ENCODE measurements around the gene SGPP2. TPM values are rescaled to one million over a fixed set of nuclear protein-coding genes. Genes with fewer than 3 reads are reported as not detected.
"Not testable (repeated sequence)": the region's sequence is repeated elsewhere in the genome, so short reads cannot be mapped to it uniquely, and the experiment has no call there.

The SGPP2 gene
- total RNA-seq, 2 experiments from 2014 or later: not detected

DNA sequence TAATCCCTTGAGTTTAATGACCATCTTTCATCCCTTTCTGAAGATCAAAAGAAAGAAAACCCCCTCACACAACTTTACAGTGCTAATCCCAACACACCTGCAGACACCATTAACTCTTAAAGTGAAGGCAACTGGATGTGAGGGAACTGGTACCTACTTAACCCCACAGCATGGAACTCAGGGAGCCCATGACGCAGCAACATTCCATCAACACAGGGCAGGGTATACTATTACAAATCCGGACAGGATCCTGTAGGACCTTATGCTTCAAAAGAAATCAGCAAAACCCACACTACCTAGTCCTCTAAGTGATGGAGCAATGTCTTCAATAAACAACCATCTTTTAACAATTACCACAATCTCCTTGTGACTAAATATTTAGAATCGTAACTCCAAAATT lies 153.0 kb downstream of the SGPP2 start:
- no peak for DNase-seq (ENCODE audit: low spot score)
- POLR2A ChIA-PET: no interaction called here
- CTCF ChIA-PET (ENCODE audit: unreplicated experiment): no interaction called here
- Histone ChIP-seq H3K9me2 (ENCODE audit: insufficient read depth, low read length) (no peaks in the 10 kb centered on the region), H3K79me2 (ENCODE audit: insufficient read depth, low read depth, low read length) (peaks cover 6% of the 10 kb centered on the region; the same call in 1 of the 2 replicates), H3K4me3 (ENCODE audit: low read depth, low read length, poor library complexity, severe bottlenecking) (no peak overlapping the region), H3K27ac (ENCODE audit: low read depth, low read length, poor library complexity, severe bottlenecking) (no peak overlapping the region), H3K36me3 (ENCODE audit: insufficient read depth, low read length) (peaks cover 78% of the 10 kb centered on the region), H3K9me3 (ENCODE audit: low read length) (no peaks in the 10 kb centered on the region), H4K20me1 (ENCODE audit: insufficient read depth, low read length) (no peaks in the 10 kb centered on the region), H3K4me1 (ENCODE audit: insufficient read depth, low read length, poor library complexity, severe bottlenecking) (peaks cover 21% of the 10 kb centered on the region), H3K4me2 (ENCODE audit: low read length) (no peak overlapping the region), H2AFZ (ENCODE audit: low read length) (no peak overlapping the region)
- no TSS peak for BruUV-seq (replicated peaks)
- TF ChIP-seq EZH2phosphoT487 (IDR thresholded peaks at IDR 0.05; ENCODE audit: borderline replicate concordance, low read depth, low read length): no peak
- TF ChIP-seq, protein P1, sequence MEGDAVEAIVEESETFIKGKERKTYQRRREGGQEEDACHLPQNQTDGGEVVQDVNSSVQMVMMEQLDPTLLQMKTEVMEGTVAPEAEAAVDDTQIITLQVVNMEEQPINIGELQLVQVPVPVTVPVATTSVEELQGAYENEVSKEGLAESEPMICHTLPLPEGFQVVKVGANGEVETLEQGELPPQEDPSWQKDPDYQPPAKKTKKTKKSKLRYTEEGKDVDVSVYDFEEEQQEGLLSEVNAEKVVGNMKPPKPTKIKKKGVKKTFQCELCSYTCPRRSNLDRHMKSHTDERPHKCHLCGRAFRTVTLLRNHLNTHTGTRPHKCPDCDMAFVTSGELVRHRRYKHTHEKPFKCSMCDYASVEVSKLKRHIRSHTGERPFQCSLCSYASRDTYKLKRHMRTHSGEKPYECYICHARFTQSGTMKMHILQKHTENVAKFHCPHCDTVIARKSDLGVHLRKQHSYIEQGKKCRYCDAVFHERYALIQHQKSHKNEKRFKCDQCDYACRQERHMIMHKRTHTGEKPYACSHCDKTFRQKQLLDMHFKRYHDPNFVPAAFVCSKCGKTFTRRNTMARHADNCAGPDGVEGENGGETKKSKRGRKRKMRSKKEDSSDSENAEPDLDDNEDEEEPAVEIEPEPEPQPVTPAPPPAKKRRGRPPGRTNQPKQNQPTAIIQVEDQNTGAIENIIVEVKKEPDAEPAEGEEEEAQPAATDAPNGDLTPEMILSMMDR (conservative IDR thresholded peaks at IDR 0.05; ENCODE audit: low read length): no peak
- intact Hi-C loops (cut with micrococcal nuclease; ENCODE audit: unreplicated experiment): loop anchor here (1.0 kb wide), 1 partner anchor 39 kb away; no protein-coding TSS in a partner anchor

GRCh38 chr2:222582928-222583327 lies 158.6 kb downstream of the SGPP2 start:
- Histone ChIP-seq H3K4me2 (ENCODE audit: low read length) (no peak overlapping the region), H2AFZ (ENCODE audit: low read length) (no peak overlapping the region), H3K9me2 (ENCODE audit: insufficient read depth, low read length) (no peaks in the 10 kb centered on the region), H3K27ac (ENCODE audit: low read depth, low read length, poor library complexity, severe bottlenecking) (no peak overlapping the region), H3K4me1 (ENCODE audit: insufficient read depth, low read length, poor library complexity, severe bottlenecking) (peaks cover 21% of the 10 kb centered on the region), H3K36me3 (ENCODE audit: insufficient read depth, low read length) (peaks cover 62% of the 10 kb centered on the region), H3K4me3 (ENCODE audit: low read depth, low read length, poor library complexity, severe bottlenecking) (no peak overlapping the region), H4K20me1 (ENCODE audit: insufficient read depth, low read length) (no peaks in the 10 kb centered on the region), H3K79me2 (ENCODE audit: insufficient read depth, low read depth, low read length) (peaks cover 6% of the 10 kb centered on the region; the same call in 1 of the 2 replicates), H3K9me3 (ENCODE audit: low read length) (no peaks in the 10 kb centered on the region)
- CTCF ChIA-PET (ENCODE audit: unreplicated experiment): no interaction called here
- DNase-seq (ENCODE audit: low spot score): no peak
- POLR2A ChIA-PET: interaction anchor here (2.3 kb wide), 1 partner anchor 12 kb away, joined by 6 read pairs; no protein-coding TSS in a partner anchor
- BruUV-seq (replicated peaks): no TSS peak
- TF ChIP-seq, protein P1 (conservative IDR thresholded peaks at IDR 0.05; ENCODE audit: low read length): 0 out of 2 replicates have a peak, but pooled peaks have one; percentile 19
- no peak for TF ChIP-seq EZH2phosphoT487 (IDR thresholded peaks at IDR 0.05; ENCODE audit: borderline replicate concordance, low read depth, low read length)
- intact Hi-C loops (cut with micrococcal nuclease; ENCODE audit: unreplicated experiment): no loop called here

GRCh38 chr2:222584589-222584988 lies 160.2 kb downstream of the SGPP2 start:
- not testable (repeated sequence) for BruUV-seq (replicated peaks); DNase-seq (ENCODE audit: low spot score)

More at GRCh38 chr2:222584589-222584988, 160.2 kb downstream of the SGPP2 start:
- intact Hi-C loops (cut with micrococcal nuclease; ENCODE audit: unreplicated experiment); H3K27ac ChIP-seq (ENCODE audit: low read depth, low read length, poor library complexity, severe bottlenecking); H3K9me3 ChIP-seq (ENCODE audit: low read length); H3K79me2 ChIP-seq (ENCODE audit: insufficient read depth, low read depth, low read length); H2AFZ ChIP-seq (ENCODE audit: low read length); CTCF ChIA-PET (ENCODE audit: unreplicated experiment); H3K9me2 ChIP-seq (ENCODE audit: insufficient read depth, low read length); H4K20me1 ChIP-seq (ENCODE audit: insufficient read depth, low read length); H3K4me3 ChIP-seq (ENCODE audit: low read depth, low read length, poor library complexity, severe bottlenecking); H3K4me2 ChIP-seq (ENCODE audit: low read length): not testable (repeated sequence)
- peaks cover 21% of the 10 kb centered on the region for H3K4me1 ChIP-seq (ENCODE audit: insufficient read depth, low read length, poor library complexity, severe bottlenecking)
- H3K36me3 ChIP-seq (ENCODE audit: insufficient read depth, low read length): peaks cover 58% of the 10 kb centered on the region
- POLR2A ChIA-PET: interaction anchor here (0.6 to 1.2 kb wide), 2 partner anchors 8 to 118 kb away, joined by 3 to 4 read pairs; no protein-coding TSS in a partner anchor
